H9 (cell line): Measurements from ENCODE around the gene TRIP10. TPM values are rescaled to one million over a fixed set of nuclear protein-coding genes. Genes with fewer than 3 reads are reported as not detected.

Experiments used
- DNase-seq: peaks from one replicate; pipeline ENCODE4 v3.0.0-alpha.2; 2017
- H2AFZ ChIP-seq: one replicate; pipeline ENCODE4 v1.6.1; 2013; ENCODE audit warnings: mild to moderate bottlenecking, low read length, control low read depth, moderate library complexity
- H2AK5ac ChIP-seq: 2 replicates; pipeline ENCODE4 v1.6.1; 2013; ENCODE audit warnings: low read length, control low read depth, mixed read lengths; ENCODE audit not compliant: insufficient read length
- H2BK120ac ChIP-seq: one replicate; pipeline ENCODE4 v1.6.1; 2013; ENCODE audit warnings: low read depth, mild to moderate bottlenecking, low read length, control low read depth, inconsistent platforms; ENCODE audit not compliant: poor library complexity, severe bottlenecking
- H2BK12ac ChIP-seq: 2 replicates; pipeline ENCODE4 v1.6.1; 2013; ENCODE audit warnings: low read length, control low read depth, mixed read lengths, low read depth; ENCODE audit not compliant: insufficient read length
- H2BK15ac ChIP-seq: 2 replicates; pipeline ENCODE4 v1.6.1; 2013; ENCODE audit warnings: low read depth, low read length, control low read depth
- H2BK20ac ChIP-seq: one replicate; pipeline ENCODE4 v1.6.1; 2013; ENCODE audit warnings: low read depth, mild to moderate bottlenecking, low read length, control low read depth, inconsistent platforms; ENCODE audit not compliant: poor library complexity, severe bottlenecking
- H2BK5ac ChIP-seq: 2 replicates; pipeline ENCODE4 v1.6.1; 2013; ENCODE audit warnings: low read length, control low read depth, mixed read lengths; ENCODE audit not compliant: insufficient read length
- H3K14ac ChIP-seq: 2 replicates; pipeline ENCODE4 v1.6.1; 2013; ENCODE audit warnings: low read length, control low read depth; ENCODE audit not compliant: insufficient read depth
- H3K18ac ChIP-seq: 2 replicates; pipeline ENCODE4 v1.6.1; 2013; ENCODE audit warnings: low read depth, mild to moderate bottlenecking, mixed read lengths, low read length, control low read depth; ENCODE audit not compliant: insufficient read length
- H3K23ac ChIP-seq: 2 replicates; pipeline ENCODE4 v1.6.1; 2013; ENCODE audit warnings: low read length, control low read depth, mixed read lengths, low read depth; ENCODE audit not compliant: insufficient read length
- H3K23me2 ChIP-seq: 2 replicates; pipeline ENCODE4 v1.6.1; 2013; ENCODE audit warnings: low read depth, mild to moderate bottlenecking, mixed read lengths, low read length, control low read depth; ENCODE audit not compliant: insufficient read length, poor library complexity, severe bottlenecking
- H3K27ac ChIP-seq: 2 replicates; pipeline ENCODE4 v1.5.1; 2013; ENCODE audit warnings: low read length, control low read depth, mixed read lengths, low read depth; ENCODE audit not compliant: insufficient read length
- H3K27me3 ChIP-seq: 2 replicates; pipeline ENCODE4 v1.6.1; 2013; ENCODE audit warnings: low read length, control low read depth, inconsistent platforms; ENCODE audit not compliant: insufficient read depth
- H3K4ac ChIP-seq: 2 replicates; pipeline ENCODE4 v1.6.1; 2013; ENCODE audit warnings: low read depth, mild to moderate bottlenecking, control low read depth, inconsistent platforms, low read length, moderate library complexity
- H3K4me1 ChIP-seq: 2 replicates; pipeline ENCODE4 v1.6.1; 2013; ENCODE audit warnings: low read length, control low read depth, inconsistent platforms; ENCODE audit not compliant: insufficient read depth
- H3K4me2 ChIP-seq: 2 replicates; pipeline ENCODE4 v1.6.1; 2013; ENCODE audit warnings: low read length, control low read depth, mixed read lengths; ENCODE audit not compliant: insufficient read length, insufficient read depth
- H3K56ac ChIP-seq: 2 replicates; pipeline ENCODE4 v1.6.1; 2013; ENCODE audit warnings: low read depth, mild to moderate bottlenecking, mixed read lengths, low read length, control low read depth; ENCODE audit not compliant: insufficient read length
- H3K79me1 ChIP-seq: 2 replicates; pipeline ENCODE4 v1.6.1; 2013; ENCODE audit warnings: low read depth, mild to moderate bottlenecking, moderate library complexity, low read length, control low read depth, inconsistent platforms; ENCODE audit not compliant: insufficient read depth, poor library complexity, severe bottlenecking
- H3K79me2 ChIP-seq: 2 replicates; pipeline ENCODE4 v1.6.1; 2013; ENCODE audit warnings: low read length, control low read depth, inconsistent platforms; ENCODE audit not compliant: insufficient read depth
- H3K9ac ChIP-seq: 2 replicates; pipeline ENCODE4 v1.6.1; 2013; ENCODE audit warnings: low read length, control low read depth, mixed read lengths; ENCODE audit not compliant: insufficient read length; ENCODE audit errors: extremely low read depth
- H3K9me3 ChIP-seq: one replicate; pipeline ENCODE4 v1.6.1; 2013; ENCODE audit warnings: low read depth, low read length, inconsistent platforms; ENCODE audit not compliant: control insufficient read depth
- H3T11ph ChIP-seq: one replicate; pipeline ENCODE4 v1.6.1; 2013; ENCODE audit warnings: mild to moderate bottlenecking, low read length, control low read depth, inconsistent platforms
- H4K20me1 ChIP-seq: one replicate; pipeline ENCODE4 v1.6.1; 2013; ENCODE audit not compliant: control insufficient read depth, insufficient read length, insufficient read depth
- H4K5ac ChIP-seq: 2 replicates; pipeline ENCODE4 v1.6.1; 2013; ENCODE audit warnings: low read depth, mild to moderate bottlenecking, mixed read lengths, low read length, control low read depth; ENCODE audit not compliant: insufficient read length
- H4K8ac ChIP-seq: replicated peaks from 2 replicates; pipeline ENCODE4 v1.6.1; 2013; ENCODE audit warnings: low read length, control low read depth, mixed read lengths, low read depth; ENCODE audit not compliant: insufficient read length
- H4K91ac ChIP-seq: 2 replicates; pipeline ENCODE4 v1.6.1; 2013; ENCODE audit warnings: low read depth, mild to moderate bottlenecking, moderate library complexity, mixed read lengths, low read length, control low read depth; ENCODE audit not compliant: insufficient read length
- H3K27ac Mint-ChIP-seq, 3 experiments: 2 replicates in 2 of 3; 3 replicates in 1 of 3; pipeline ENCODE4 v1.8.0; 2020 to 2021; ENCODE audit warnings: mixed read lengths in 3 of 3, mild to moderate bottlenecking in 1 of 3, moderate library complexity in 1 of 3
- H3K27me3 Mint-ChIP-seq: 2 replicates; pipeline ENCODE4 v1.8.0; 2021; ENCODE audit warnings: low read depth, mild to moderate bottlenecking, moderate library complexity, mixed read lengths
- H3K36me3 Mint-ChIP-seq, 3 experiments: 2 replicates in 2 of 3; 3 replicates in 1 of 3; pipeline ENCODE4 v1.8.0; 2020 to 2021; ENCODE audit warnings: low read depth in 3 of 3, mixed read lengths in 3 of 3; ENCODE audit not compliant: insufficient read depth in 1 of 3
- H3K4me1 Mint-ChIP-seq, 2 experiments: 2 replicates each; pipeline ENCODE4 v1.8.0; 2020; ENCODE audit warnings: mixed read lengths in 2 of 2
- H3K4me3 Mint-ChIP-seq, 2 experiments: 2 replicates in 1 of 2; 3 replicates in 1 of 2; pipeline ENCODE4 v1.8.0; 2020 to 2021; ENCODE audit warnings: mild to moderate bottlenecking in 2 of 2, mixed read lengths in 2 of 2, moderate library complexity in 1 of 2
- H3K9me3 Mint-ChIP-seq, 2 experiments: 2 replicates in 1 of 2; 3 replicates in 1 of 2; pipeline ENCODE4 v1.8.0; 2020; ENCODE audit warnings: mild to moderate bottlenecking in 2 of 2, mixed read lengths in 2 of 2, moderate library complexity in 1 of 2
- WGBS: extraction: QIAGEN DNeasy Blood & Tissue Kit; methylation state at CpG from one replicate; pipeline ENCODE4 v1.1.7; 2013; ENCODE audit warnings: missing lambda C conversion rate, low lambda C conversion rate, mixed read lengths; ENCODE audit not compliant: insufficient read length; ENCODE audit errors: extremely low coverage; 5-methylcytosine and 5-hydroxymethylcytosine counted together
- total RNA-seq: library from RNA; stranded (reverse); gene quantifications from 2 replicates; pipeline ENCODE4 v1.2.1, GENCODE V29; 2021
- TF ChIP-seq, protein P1 (sequence below): fragments of 200-600 bp; sonication (generic); conservative IDR thresholded peaks from 3 replicates; pipeline ENCODE4 v1.8.0; 2021; ENCODE audit warnings: antibody characterized with exemption, mild to moderate bottlenecking

Gene TRIP10
- total RNA-seq, 1 experiment from 2014 or later: 56.4 TPM

- no peaks in the 10 kb centered on the region for H3K23me2 ChIP-seq
- H3K4ac ChIP-seq: no peak overlapping the region
- H2BK15ac ChIP-seq: no peak overlapping the region
- no peak overlapping the region for H3K23ac ChIP-seq
- H3K79me2 ChIP-seq: no peaks in the 10 kb centered on the region
- DNase-seq: no peak
- H2BK20ac ChIP-seq: no peak overlapping the region
- H2BK12ac ChIP-seq: no peak overlapping the region
- H3K4me1 ChIP-seq: no peaks in the 10 kb centered on the region; the same call in 1 of the 2 replicates
- Mint-ChIP-seq H3K36me3 (peaks cover 0 to 4% (median 3%) of the 10 kb centered on the region in 3 experiments; a peak in 2 of 7 replicates), H3K27ac (peak overlapping the region in 1 of 3 experiments; percentile 9; a peak in 1 of 7 replicates), H3K4me1 (peaks cover 6 to 40% of the 10 kb centered on the region in 2 experiments), H3K9me3 (peaks cover 4 to 6% of the 10 kb centered on the region in 2 experiments; a peak in 4 of 5 replicates), H3K4me3 (no peak overlapping the region; a peak in 1 of 5 replicates), H3K27me3 (peaks cover 5% of the 10 kb centered on the region)
- H3K9me3 ChIP-seq: no peaks in the 10 kb centered on the region
- H3K27ac ChIP-seq: no peak overlapping the region
- H3K14ac ChIP-seq: no peak overlapping the region
- no peak overlapping the region for H3K18ac ChIP-seq
- H2AFZ ChIP-seq: no peak overlapping the region
- H2AK5ac ChIP-seq: no peak overlapping the region
- no peak overlapping the region for H2BK5ac ChIP-seq
- no peaks in the 10 kb centered on the region for H3K27me3 ChIP-seq
- H3T11ph ChIP-seq: no peak overlapping the region
- WGBS: 100% methylated on average over 1 of the region's 3 CpGs
- no peak overlapping the region for H4K5ac ChIP-seq
- no peaks in the 10 kb centered on the region for H4K20me1 ChIP-seq
- no peaks in the 10 kb centered on the region for H3K79me1 ChIP-seq
- no peak overlapping the region for H4K91ac ChIP-seq
- TF ChIP-seq, protein P1, sequence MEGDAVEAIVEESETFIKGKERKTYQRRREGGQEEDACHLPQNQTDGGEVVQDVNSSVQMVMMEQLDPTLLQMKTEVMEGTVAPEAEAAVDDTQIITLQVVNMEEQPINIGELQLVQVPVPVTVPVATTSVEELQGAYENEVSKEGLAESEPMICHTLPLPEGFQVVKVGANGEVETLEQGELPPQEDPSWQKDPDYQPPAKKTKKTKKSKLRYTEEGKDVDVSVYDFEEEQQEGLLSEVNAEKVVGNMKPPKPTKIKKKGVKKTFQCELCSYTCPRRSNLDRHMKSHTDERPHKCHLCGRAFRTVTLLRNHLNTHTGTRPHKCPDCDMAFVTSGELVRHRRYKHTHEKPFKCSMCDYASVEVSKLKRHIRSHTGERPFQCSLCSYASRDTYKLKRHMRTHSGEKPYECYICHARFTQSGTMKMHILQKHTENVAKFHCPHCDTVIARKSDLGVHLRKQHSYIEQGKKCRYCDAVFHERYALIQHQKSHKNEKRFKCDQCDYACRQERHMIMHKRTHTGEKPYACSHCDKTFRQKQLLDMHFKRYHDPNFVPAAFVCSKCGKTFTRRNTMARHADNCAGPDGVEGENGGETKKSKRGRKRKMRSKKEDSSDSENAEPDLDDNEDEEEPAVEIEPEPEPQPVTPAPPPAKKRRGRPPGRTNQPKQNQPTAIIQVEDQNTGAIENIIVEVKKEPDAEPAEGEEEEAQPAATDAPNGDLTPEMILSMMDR: no peak
- no peak overlapping the region for H3K4me2 ChIP-seq
- H4K8ac ChIP-seq: no peak overlapping the region
- no peak overlapping the region for H3K9ac ChIP-seq
- H2BK120ac ChIP-seq: no peak overlapping the region
- no peak overlapping the region for H3K56ac ChIP-seq
Measured at GRCh38 chr19:6719992-6720368, 19.5 kb upstream of the TRIP10 start.
